HG02571 (cell line): ENCODE results near the gene VAMP7.
"Not testable (repeated sequence)": the region's sequence is repeated elsewhere in the genome, so short reads cannot be mapped to it uniquely, and the experiment has no call there.

ENCODE experiments used
- ATAC-seq: cut with Tn5 transposase; IDR thresholded peaks from one replicate; pipeline ENCODE4 v1.9.1; 2021; ENCODE audit warnings: mild to moderate bottlenecking, moderate library complexity; ENCODE audit not compliant: unreplicated experiment

The VAMP7 gene, protein sequence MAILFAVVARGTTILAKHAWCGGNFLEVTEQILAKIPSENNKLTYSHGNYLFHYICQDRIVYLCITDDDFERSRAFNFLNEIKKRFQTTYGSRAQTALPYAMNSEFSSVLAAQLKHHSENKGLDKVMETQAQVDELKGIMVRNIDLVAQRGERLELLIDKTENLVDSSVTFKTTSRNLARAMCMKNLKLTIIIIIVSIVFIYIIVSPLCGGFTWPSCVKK

GRCh38 chrX:155881158-155881993 lies at the start of gene VAMP7:
TSS of gene VAMP7 (plus strand) at chrX:155881345. CDS start at chrX:155889467, 8,122 bp downstream.
- peak; percentile 96 for ATAC-seq

GRCh38 chrX:155841232-155841631 lies 39.9 kb upstream of the VAMP7 start:
- ATAC-seq, result no peak

- ATAC-seq, result not testable (repeated sequence)
Observed at GRCh38 chrX:155851786-155852185, 29.4 kb upstream of the VAMP7 start.

GRCh38 chrX:155857561-155857960 lies 23.6 kb upstream of the VAMP7 start:
- no peak for ATAC-seq

- no peak for ATAC-seq
Observed at GRCh38 chrX:155864655-155865054, 16.5 kb upstream of the VAMP7 start.

DNA sequence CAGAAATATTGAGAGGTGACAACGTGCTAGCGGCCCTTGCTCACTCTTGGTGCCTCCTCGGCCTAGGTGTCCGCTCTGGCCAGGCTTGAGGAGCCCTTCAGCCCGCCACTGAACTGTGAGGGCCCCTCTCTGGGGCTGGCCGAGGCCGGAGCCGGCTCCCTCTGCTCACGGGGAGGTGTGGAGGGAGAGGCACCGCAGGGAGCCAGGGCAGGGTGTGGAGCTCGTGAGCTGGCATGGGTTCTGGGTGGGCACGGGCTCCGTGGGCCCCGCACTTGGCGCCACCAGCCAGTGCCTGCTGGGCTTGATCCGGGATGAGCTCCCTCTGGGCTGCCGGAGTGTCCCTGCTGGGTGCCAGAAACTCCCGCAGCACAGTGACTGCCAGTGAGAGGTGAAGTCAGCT lies 16.0 kb upstream of the VAMP7 start:
- ATAC-seq, result no peak

- ATAC-seq, result no peak
Observed at GRCh38 chrX:155867821-155868220, 13.3 kb upstream of the VAMP7 start.

GRCh38 chrX:155870958-155871357 lies 10.2 kb upstream of the VAMP7 start:
- no peak for ATAC-seq

- no peak for ATAC-seq
Observed at GRCh38 chrX:155871934-155872333, 9.2 kb upstream of the VAMP7 start.

- no peak for ATAC-seq
Observed at GRCh38 chrX:155873188-155873587, 8.0 kb upstream of the VAMP7 start.

- ATAC-seq, result no peak
Observed at GRCh38 chrX:155874571-155875244, 6.4 kb upstream of the VAMP7 start.

- no peak for ATAC-seq
Observed at GRCh38 chrX:155876704-155877103, 4.4 kb upstream of the VAMP7 start.

- no peak for ATAC-seq
Observed at GRCh38 chrX:155877288-155877687, 3.9 kb upstream of the VAMP7 start.

- ATAC-seq, result no peak
Observed at GRCh38 chrX:155880586-155881157, 473 bp upstream of the VAMP7 start.

- ATAC-seq, result no peak
Observed at GRCh38 chrX:155886409-155886808, 5.3 kb downstream of the VAMP7 start.

DNA sequence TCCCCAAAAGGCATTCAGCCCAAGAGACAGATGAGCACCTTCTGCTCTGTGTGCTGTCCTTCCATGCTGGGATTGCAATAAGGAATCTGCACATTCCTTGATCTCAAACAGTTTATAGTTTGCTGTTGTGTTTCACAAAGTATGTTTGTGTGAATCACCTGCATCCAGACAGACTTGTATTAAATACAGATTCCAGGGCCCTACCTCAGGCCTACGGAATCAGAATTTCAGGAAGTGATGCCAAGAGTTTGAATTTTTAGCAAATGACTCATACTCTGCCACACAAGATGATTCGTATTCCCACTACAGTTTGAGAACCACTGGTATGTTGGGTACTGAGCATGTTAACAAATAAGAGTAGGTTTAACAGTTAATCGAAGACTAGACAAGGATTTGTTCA lies 7.0 kb downstream of the VAMP7 start:
- ATAC-seq, result no peak

GRCh38 chrX:155889328-155889727 lies 8.2 kb downstream of the VAMP7 start:
- no peak for ATAC-seq

DNA sequence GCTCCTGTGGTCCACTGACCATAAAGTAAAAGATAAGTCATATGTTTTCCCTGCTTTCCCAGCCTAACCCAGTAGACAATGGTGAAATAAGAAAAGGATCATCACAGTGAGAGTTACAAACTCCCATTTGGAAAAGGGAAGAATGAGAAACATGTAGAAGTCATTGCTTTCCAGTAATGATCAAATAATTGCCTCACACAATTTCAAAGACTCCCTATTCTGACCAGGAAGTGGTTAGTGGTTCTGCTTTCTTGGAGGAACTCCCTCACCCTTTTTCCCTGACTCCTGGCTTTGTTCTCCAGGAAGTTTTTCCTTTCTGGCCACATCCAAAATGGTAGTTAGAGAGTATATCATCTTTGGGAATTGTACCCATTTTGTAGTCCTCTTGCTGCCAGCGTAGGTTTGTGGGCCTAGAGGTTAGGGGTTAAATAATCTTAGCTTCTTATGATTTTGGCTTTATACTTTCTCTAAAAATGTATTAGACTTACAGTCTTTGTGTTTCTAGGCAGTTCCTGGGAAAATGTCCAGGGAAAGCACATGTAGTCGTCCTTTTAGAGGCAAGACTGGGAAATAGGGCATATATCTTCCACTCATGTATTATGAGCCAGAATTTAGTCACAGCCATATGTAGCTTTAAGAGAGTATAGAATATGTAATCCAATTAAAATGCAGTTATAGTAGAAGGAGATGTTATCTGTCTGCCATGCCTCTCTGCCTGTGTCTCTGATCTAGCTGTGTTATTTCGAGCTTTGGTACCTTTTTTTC lies 10.5 kb downstream of the VAMP7 start:
- ATAC-seq, result no peak

GRCh38 chrX:155893521-155893920 lies 12.4 kb downstream of the VAMP7 start:
- no peak for ATAC-seq

DNA sequence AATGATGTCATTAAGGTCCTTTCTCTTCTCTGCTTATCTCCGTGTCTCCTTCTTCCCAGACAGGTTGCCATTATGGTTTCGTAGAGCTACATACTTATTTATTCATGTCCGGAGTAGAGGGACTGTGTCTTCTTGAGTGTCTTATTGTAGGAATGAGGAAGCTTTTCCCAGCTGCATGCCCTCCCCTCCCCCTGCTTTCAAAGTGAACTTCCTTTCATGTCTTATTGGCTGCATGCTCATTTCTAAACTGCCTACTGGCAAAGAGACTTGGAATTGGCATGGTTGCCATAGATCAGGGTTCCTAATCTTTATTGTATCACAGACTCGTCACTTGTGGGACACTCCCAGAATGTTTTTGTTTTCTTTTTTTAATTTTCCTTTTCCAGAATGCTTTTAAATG lies 15.4 kb downstream of the VAMP7 start:
- ATAC-seq, result no peak

GRCh38 chrX:155899366-155899765 lies 18.2 kb downstream of the VAMP7 start:
- ATAC-seq, result no peak
